ENCODE results near the gene EPHA6.

- TF ChIP-seq, protein P1, sequence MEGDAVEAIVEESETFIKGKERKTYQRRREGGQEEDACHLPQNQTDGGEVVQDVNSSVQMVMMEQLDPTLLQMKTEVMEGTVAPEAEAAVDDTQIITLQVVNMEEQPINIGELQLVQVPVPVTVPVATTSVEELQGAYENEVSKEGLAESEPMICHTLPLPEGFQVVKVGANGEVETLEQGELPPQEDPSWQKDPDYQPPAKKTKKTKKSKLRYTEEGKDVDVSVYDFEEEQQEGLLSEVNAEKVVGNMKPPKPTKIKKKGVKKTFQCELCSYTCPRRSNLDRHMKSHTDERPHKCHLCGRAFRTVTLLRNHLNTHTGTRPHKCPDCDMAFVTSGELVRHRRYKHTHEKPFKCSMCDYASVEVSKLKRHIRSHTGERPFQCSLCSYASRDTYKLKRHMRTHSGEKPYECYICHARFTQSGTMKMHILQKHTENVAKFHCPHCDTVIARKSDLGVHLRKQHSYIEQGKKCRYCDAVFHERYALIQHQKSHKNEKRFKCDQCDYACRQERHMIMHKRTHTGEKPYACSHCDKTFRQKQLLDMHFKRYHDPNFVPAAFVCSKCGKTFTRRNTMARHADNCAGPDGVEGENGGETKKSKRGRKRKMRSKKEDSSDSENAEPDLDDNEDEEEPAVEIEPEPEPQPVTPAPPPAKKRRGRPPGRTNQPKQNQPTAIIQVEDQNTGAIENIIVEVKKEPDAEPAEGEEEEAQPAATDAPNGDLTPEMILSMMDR (IDR thresholded peaks at IDR 0.05), result no peak
- no peak for TF ChIP-seq POLR2A (IDR thresholded peaks at IDR 0.05)
These were observed 670.8 kb downstream of the EPHA6 start for GRCh38 chr3:97485206-97485605.
